HepG2 (cell line): ENCODE data around the gene GAPDH. TPM values are rescaled to one million over a fixed set of nuclear protein-coding genes. Genes with fewer than 3 reads are reported as not detected.
A peak's percentile ranks its signal among the peaks of the same experiment; 100 is the strongest.

ENCODE experiments used
- ARID3A ChIP-seq: IDR thresholded peaks from 2 replicates; pipeline ENCODE4 v1.6.1; 2012; ENCODE audit warnings: low read depth, low read length, improper control_type of control experiment
- CCAR2 ChIP-seq: fragments of 200-400 bp; formaldehyde crosslinking; optimal IDR thresholded peaks from 2 replicates; pipeline ENCODE3; 2018; ENCODE audit warnings: low read depth, mild to moderate bottlenecking, low read length, moderate library complexity
- DNMT3B ChIP-seq: conservative IDR thresholded peaks from 2 replicates; pipeline ENCODE4 v1.6.1; 2016; ENCODE audit warnings: missing biosample characterization, control low read depth
- HNF1A ChIP-seq, 2 experiments: sonication (generic) in 1 of 2; formaldehyde crosslinking in 1 of 2; IDR thresholded peaks; 2 replicates each; pipeline versions ENCODE4 v1.4.0 to v1.6.1; 2016 to 2020; ENCODE audit warnings: borderline replicate concordance in 1 of 2, low read depth in 1 of 2, mild to moderate bottlenecking in 1 of 2, missing genetic modification reagents in 1 of 2
- SP4 ChIP-seq: sonication (generic); formaldehyde crosslinking; IDR thresholded peaks from 2 replicates; pipeline ENCODE4 v1.8.1; 2023; ENCODE audit warnings: mild to moderate bottlenecking, missing genetic modification reagents
- TBL1XR1 ChIP-seq: fragments of 150-350 bp; IDR thresholded peaks from 2 replicates; pipeline ENCODE4 v1.6.1; 2014; ENCODE audit warnings: borderline replicate concordance, low read length; ENCODE audit not compliant: partially characterized antibody
- ZMAT3 ChIP-seq: sonication (generic); formaldehyde crosslinking; conservative IDR thresholded peaks from 2 replicates; pipeline ENCODE4 v1.7.0; 2021; ENCODE audit warnings: missing genetic modification reagents
- ZNF224 ChIP-seq: sonication (generic); formaldehyde crosslinking; IDR thresholded peaks from 2 replicates; pipeline ENCODE4 v1.5.0; 2020; ENCODE audit warnings: mild to moderate bottlenecking, missing genetic modification reagents
- ZNF354B ChIP-seq: sonication (generic); formaldehyde crosslinking; IDR thresholded peaks from 2 replicates; pipeline ENCODE4 v1.8.0; 2022; ENCODE audit warnings: mild to moderate bottlenecking, missing genetic modification reagents
- polyA plus RNA-seq, 8 experiments: library from polyadenylated mRNA; depleted of rRNA in 3 of 8; stranded (reverse) in 7 of 8; unstranded in 1 of 8; fragments of >200 nt; fragmentation: Illumina TruSeq in 4 of 8; extraction: Trizol in 4 of 8; gene quantifications; 2 replicates each; pipeline versions ENCODE4 v1.2.1 to v1.2.3, GENCODE V29; 2011 to 2016; ENCODE audit warnings: low read depth in 4 of 8, missing spikeins in 1 of 8, mixed read lengths in 1 of 8; ENCODE audit not compliant: insufficient read depth in 1 of 8
- total RNA-seq, 5 experiments: library from RNA; depleted of rRNA; stranded (reverse); fragments of >200 nt; fragmentation: Illumina TruSeq; extraction: Trizol; gene quantifications; 2 replicates each; pipeline ENCODE4 v1.2.3, GENCODE V29; 2016; ENCODE audit warnings: low read depth in 1 of 5
- TF ChIP-seq, protein P1 (sequence below): sonication (generic); formaldehyde crosslinking; IDR thresholded peaks from 2 replicates; pipeline ENCODE4 v1.9.0; 2021; ENCODE audit warnings: mild to moderate bottlenecking, missing genetic modification reagents
- TF ChIP-seq, protein P2 (sequence below): IDR thresholded peaks from 2 replicates; pipeline ENCODE4 v1.6.1; 2016; ENCODE audit warnings: mild to moderate bottlenecking
- TF ChIP-seq, protein P3 (sequence below): sonication (generic); formaldehyde crosslinking; IDR thresholded peaks from 2 replicates; pipeline ENCODE4 v1.5.0; 2020; ENCODE audit warnings: missing genetic modification reagents

Gene GAPDH
- total and polyA plus RNA-seq, 2 of the 13 experiments (the other 11 are each of a cell fraction or from before 2014, with no cell fraction given) = 3,038 to 12,722 TPM

- TF ChIP-seq, protein P1, sequence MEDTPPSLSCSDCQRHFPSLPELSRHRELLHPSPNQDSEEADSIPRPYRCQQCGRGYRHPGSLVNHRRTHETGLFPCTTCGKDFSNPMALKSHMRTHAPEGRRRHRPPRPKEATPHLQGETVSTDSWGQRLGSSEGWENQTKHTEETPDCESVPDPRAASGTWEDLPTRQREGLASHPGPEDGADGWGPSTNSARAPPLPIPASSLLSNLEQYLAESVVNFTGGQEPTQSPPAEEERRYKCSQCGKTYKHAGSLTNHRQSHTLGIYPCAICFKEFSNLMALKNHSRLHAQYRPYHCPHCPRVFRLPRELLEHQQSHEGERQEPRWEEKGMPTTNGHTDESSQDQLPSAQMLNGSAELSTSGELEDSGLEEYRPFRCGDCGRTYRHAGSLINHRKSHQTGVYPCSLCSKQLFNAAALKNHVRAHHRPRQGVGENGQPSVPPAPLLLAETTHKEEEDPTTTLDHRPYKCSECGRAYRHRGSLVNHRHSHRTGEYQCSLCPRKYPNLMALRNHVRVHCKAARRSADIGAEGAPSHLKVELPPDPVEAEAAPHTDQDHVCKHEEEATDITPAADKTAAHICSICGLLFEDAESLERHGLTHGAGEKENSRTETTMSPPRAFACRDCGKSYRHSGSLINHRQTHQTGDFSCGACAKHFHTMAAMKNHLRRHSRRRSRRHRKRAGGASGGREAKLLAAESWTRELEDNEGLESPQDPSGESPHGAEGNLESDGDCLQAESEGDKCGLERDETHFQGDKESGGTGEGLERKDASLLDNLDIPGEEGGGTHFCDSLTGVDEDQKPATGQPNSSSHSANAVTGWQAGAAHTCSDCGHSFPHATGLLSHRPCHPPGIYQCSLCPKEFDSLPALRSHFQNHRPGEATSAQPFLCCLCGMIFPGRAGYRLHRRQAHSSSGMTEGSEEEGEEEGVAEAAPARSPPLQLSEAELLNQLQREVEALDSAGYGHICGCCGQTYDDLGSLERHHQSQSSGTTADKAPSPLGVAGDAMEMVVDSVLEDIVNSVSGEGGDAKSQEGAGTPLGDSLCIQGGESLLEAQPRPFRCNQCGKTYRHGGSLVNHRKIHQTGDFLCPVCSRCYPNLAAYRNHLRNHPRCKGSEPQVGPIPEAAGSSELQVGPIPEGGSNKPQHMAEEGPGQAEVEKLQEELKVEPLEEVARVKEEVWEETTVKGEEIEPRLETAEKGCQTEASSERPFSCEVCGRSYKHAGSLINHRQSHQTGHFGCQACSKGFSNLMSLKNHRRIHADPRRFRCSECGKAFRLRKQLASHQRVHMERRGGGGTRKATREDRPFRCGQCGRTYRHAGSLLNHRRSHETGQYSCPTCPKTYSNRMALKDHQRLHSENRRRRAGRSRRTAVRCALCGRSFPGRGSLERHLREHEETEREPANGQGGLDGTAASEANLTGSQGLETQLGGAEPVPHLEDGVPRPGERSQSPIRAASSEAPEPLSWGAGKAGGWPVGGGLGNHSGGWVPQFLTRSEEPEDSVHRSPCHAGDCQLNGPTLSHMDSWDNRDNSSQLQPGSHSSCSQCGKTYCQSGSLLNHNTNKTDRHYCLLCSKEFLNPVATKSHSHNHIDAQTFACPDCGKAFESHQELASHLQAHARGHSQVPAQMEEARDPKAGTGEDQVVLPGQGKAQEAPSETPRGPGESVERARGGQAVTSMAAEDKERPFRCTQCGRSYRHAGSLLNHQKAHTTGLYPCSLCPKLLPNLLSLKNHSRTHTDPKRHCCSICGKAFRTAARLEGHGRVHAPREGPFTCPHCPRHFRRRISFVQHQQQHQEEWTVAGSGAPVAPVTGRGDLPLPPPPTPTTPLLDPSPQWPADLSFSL = no peak; the same call in 1 of the 2 replicates
- TF ChIP-seq ZNF354B (CRISPR knock-in tag) (peak; percentile 79), HNF1A (IDR thresholded peaks at IDR 0.05; ENCODE audit: low read depth) (no peak), HNF1A (CRISPR knock-in tag; IDR thresholded peaks at IDR 0.05; ENCODE audit: borderline replicate concordance) (peak; percentile 32; the same call in 1 of the 2 replicates), ZNF224 (CRISPR knock-in tag) (no peak), ARID3A (no peak), SP4 (CRISPR knock-in tag) (peak; percentile 70; the same call in 1 of the 2 replicates), DNMT3B (CRISPR knock-in tag) (no peak), ZMAT3 (CRISPR knock-in tag) (peak; percentile 65; the same call in 1 of the 2 replicates), TBL1XR1 (no peak), CCAR2 (no peak)
- TF ChIP-seq, protein P2, sequence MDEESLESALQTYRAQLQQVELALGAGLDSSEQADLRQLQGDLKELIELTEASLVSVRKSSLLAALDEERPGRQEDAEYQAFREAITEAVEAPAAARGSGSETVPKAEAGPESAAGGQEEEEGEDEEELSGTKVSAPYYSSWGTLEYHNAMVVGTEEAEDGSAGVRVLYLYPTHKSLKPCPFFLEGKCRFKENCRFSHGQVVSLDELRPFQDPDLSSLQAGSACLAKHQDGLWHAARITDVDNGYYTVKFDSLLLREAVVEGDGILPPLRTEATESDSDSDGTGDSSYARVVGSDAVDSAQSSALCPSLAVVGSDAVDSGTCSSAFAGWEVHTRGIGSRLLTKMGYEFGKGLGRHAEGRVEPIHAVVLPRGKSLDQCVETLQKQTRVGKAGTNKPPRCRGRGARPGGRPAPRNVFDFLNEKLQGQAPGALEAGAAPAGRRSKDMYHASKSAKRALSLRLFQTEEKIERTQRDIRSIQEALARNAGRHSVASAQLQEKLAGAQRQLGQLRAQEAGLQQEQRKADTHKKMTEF = peak; percentile 73
- TF ChIP-seq, protein P3, sequence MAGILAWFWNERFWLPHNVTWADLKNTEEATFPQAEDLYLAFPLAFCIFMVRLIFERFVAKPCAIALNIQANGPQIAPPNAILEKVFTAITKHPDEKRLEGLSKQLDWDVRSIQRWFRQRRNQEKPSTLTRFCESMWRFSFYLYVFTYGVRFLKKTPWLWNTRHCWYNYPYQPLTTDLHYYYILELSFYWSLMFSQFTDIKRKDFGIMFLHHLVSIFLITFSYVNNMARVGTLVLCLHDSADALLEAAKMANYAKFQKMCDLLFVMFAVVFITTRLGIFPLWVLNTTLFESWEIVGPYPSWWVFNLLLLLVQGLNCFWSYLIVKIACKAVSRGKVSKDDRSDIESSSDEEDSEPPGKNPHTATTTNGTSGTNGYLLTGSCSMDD (CRISPR knock-in tag) = no peak
Observed at GRCh38 chr12:6532051-6532926, 2.0 kb upstream of the GAPDH start (continued).
